ENCODE measurements around the gene RFC2. TPM values are rescaled to one million over a fixed set of nuclear protein-coding genes. Genes with fewer than 3 reads are reported as not detected.

The RFC2 gene
- polyA plus RNA-seq (2013, experiment 1 of 2; ENCODE audit: insufficient read length): 41.4 TPM
- polyA plus RNA-seq (2013, experiment 2 of 2; ENCODE audit: insufficient read length): 12.3 TPM

GRCh38 chr7:74254129-74254857, at the start of gene RFC2:
Gene RFC2 (minus strand): TSS chr7:74254399. CDS start chr7:74254383, 16 bp downstream.
- DNase-seq: peak; percentile 95

- DNase-seq: no peak
Measured at GRCh38 chr7:74302745-74303221, 48.6 kb upstream of the RFC2 start.

GRCh38 chr7:74300926-74301325, 46.7 kb upstream of the RFC2 start:
- no peak for DNase-seq

- no peak for DNase-seq
Measured at GRCh38 chr7:74299401-74299800, 45.2 kb upstream of the RFC2 start.

- DNase-seq: no peak
Measured at GRCh38 chr7:74297516-74298233, 43.5 kb upstream of the RFC2 start.

- DNase-seq: peak; percentile 74
Measured at GRCh38 chr7:74294191-74294998, 40.2 kb upstream of the RFC2 start.

- no peak for DNase-seq
Measured at GRCh38 chr7:74293577-74293908, 39.3 kb upstream of the RFC2 start.

- DNase-seq: no peak
Measured at GRCh38 chr7:74292757-74293576, 38.8 kb upstream of the RFC2 start.

GRCh38 chr7:74291535-74291934, 37.3 kb upstream of the RFC2 start:
- DNase-seq: no peak

GRCh38 chr7:74290981-74291441, 36.8 kb upstream of the RFC2 start:
- no peak for DNase-seq

GRCh38 chr7:74290553-74290950, 36.4 kb upstream of the RFC2 start:
- no peak for DNase-seq

- peak; percentile 32 for DNase-seq
Measured at GRCh38 chr7:74289659-74290552, 35.7 kb upstream of the RFC2 start.

- peak; percentile 87 for DNase-seq
Measured at GRCh38 chr7:74289018-74289658, 34.9 kb upstream of the RFC2 start, which contains the start of gene CLIP2. Gene CLIP2 (plus strand): TSS chr7:74289407. CDS start chr7:74317547, 28,140 bp downstream.

GRCh38 chr7:74288034-74288881, 34.1 kb upstream of the RFC2 start:
- no peak for DNase-seq

GRCh38 chr7:74287303-74288033, 33.3 kb upstream of the RFC2 start:
- no peak for DNase-seq

- no peak for DNase-seq
Measured at GRCh38 chr7:74286131-74286530, 31.9 kb upstream of the RFC2 start.

- DNase-seq: no peak
Measured at GRCh38 chr7:74284781-74285259, 30.6 kb upstream of the RFC2 start.

- DNase-seq: no peak
Measured at GRCh38 chr7:74283858-74284447, 29.8 kb upstream of the RFC2 start.

Data from fibroblast of skin of back (primary cell).